GM23338 (cell line): ENCODE data around the gene PPM1H. TPM values are rescaled to one million over a fixed set of nuclear protein-coding genes. Genes with fewer than 3 reads are reported as not detected.

Experiments used
- ATAC-seq: fragments of 200-7000 bp; cut with Tn5 transposase; 3 replicates; pipeline ENCODE4 v1.9.1; 2020
- DNase-seq: peaks from one replicate; pipeline ENCODE4 v3.0.0-alpha.2; 2015; ENCODE audit warnings: low spot score
- H2AFZ ChIP-seq: fragments of 200-600 bp; sonication (generic); 2 replicates; pipeline ENCODE4 v1.8.0; 2016; ENCODE audit warnings: antibody characterized with exemption, mild to moderate bottlenecking, moderate library complexity
- H3F3A ChIP-seq: fragments of 200-600 bp; sonication (generic); replicated peaks from 2 replicates; pipeline ENCODE4 v1.8.0; 2017; ENCODE audit warnings: antibody characterized with exemption, mixed run types, low read depth
- H3K27ac ChIP-seq: fragments of 200-600 bp; sonication (generic); 2 replicates; pipeline ENCODE4 v1.6.1; 2016; ENCODE audit warnings: low read depth
- H3K27me3 ChIP-seq: fragments of 200-600 bp; sonication (generic); 2 replicates; pipeline ENCODE4 v1.8.0; 2016; ENCODE audit warnings: mild to moderate bottlenecking, mixed run types, moderate library complexity; ENCODE audit not compliant: insufficient read depth
- H3K36me3 ChIP-seq: fragments of 200-600 bp; sonication (generic); 2 replicates; pipeline ENCODE4 v1.8.0; 2016; ENCODE audit warnings: mild to moderate bottlenecking; ENCODE audit not compliant: insufficient read depth
- H3K4me1 ChIP-seq: fragments of 200-600 bp; sonication (generic); 2 replicates; pipeline ENCODE4 v1.8.0; 2016; ENCODE audit warnings: mild to moderate bottlenecking, moderate library complexity; ENCODE audit not compliant: insufficient read depth
- H3K4me2 ChIP-seq: fragments of 200-600 bp; sonication (generic); 2 replicates; pipeline ENCODE4 v1.7.1; 2017; ENCODE audit warnings: mixed run types
- H3K4me3 ChIP-seq: fragments of 200-600 bp; sonication (generic); 2 replicates; pipeline ENCODE4 v1.6.1; 2016; ENCODE audit warnings: mixed run types
- H3K79me2 ChIP-seq: fragments of 200-600 bp; sonication (generic); replicated peaks from 2 replicates; pipeline ENCODE4 v1.8.0; 2017; ENCODE audit warnings: mild to moderate bottlenecking; ENCODE audit not compliant: insufficient read depth
- H3K9me2 ChIP-seq: fragments of 200-600 bp; sonication (generic); 2 replicates; pipeline ENCODE4 v1.8.0; 2017; ENCODE audit not compliant: insufficient read depth
- H4K20me1 ChIP-seq: fragments of 200-600 bp; sonication (generic); replicated peaks from 2 replicates; pipeline ENCODE4 v1.8.0; 2017; ENCODE audit warnings: mild to moderate bottlenecking; ENCODE audit not compliant: insufficient read depth
- H3K27ac Mint-ChIP-seq: 2 replicates; pipeline ENCODE4 v1.8.0; 2020; ENCODE audit warnings: inconsistent platforms, mild to moderate bottlenecking, moderate library complexity, mixed read lengths
- H3K27me3 Mint-ChIP-seq: 3 replicates; pipeline ENCODE4 v1.8.0; 2022; ENCODE audit warnings: low read depth, mild to moderate bottlenecking, moderate library complexity, mixed read lengths, inconsistent platforms; ENCODE audit not compliant: insufficient read depth, poor library complexity
- H3K36me3 Mint-ChIP-seq: 3 replicates; pipeline ENCODE4 v1.8.0; 2021; ENCODE audit warnings: low read depth, mild to moderate bottlenecking, inconsistent platforms, moderate library complexity, mixed read lengths
- H3K4me1 Mint-ChIP-seq: 3 replicates; pipeline ENCODE4 v1.8.0; 2020; ENCODE audit warnings: mild to moderate bottlenecking, inconsistent platforms, mixed read lengths
- H3K4me3 Mint-ChIP-seq: 3 replicates; pipeline ENCODE4 v1.8.0; 2021; ENCODE audit warnings: moderate library complexity, mild to moderate bottlenecking, inconsistent platforms, mixed read lengths
- H3K9me3 Mint-ChIP-seq: 3 replicates; pipeline ENCODE4 v1.8.0; 2020; ENCODE audit warnings: moderate library complexity, mild to moderate bottlenecking, inconsistent platforms, mixed read lengths
- CREB1 ChIP-seq: fragments of 250-450 bp; sonication (Bioruptor Pico); IDR thresholded peaks from 2 replicates; pipeline ENCODE4 v1.5.0; 2020; ENCODE audit warnings: low read depth, mild to moderate bottlenecking, moderate library complexity
- EZH2 ChIP-seq: fragments of 200-600 bp; sonication (generic); IDR thresholded peaks from one replicate; pipeline ENCODE4 v1.8.0; 2017; ENCODE audit warnings: antibody characterized with exemption, mild to moderate bottlenecking, low read depth; ENCODE audit not compliant: unreplicated experiment
- EZH2phosphoT487 ChIP-seq: fragments of 200-600 bp; sonication (generic); IDR thresholded peaks from one replicate; pipeline ENCODE4 v1.8.1; 2018; ENCODE audit warnings: antibody characterized with exemption; ENCODE audit not compliant: unreplicated experiment
- JUNB ChIP-seq: IDR thresholded peaks from one replicate; pipeline ENCODE4 v1.6.1; 2016; ENCODE audit warnings: antibody characterized with exemption; ENCODE audit not compliant: unreplicated experiment
- NANOG ChIP-seq: IDR thresholded peaks from 2 replicates; pipeline ENCODE4 v1.6.1; 2016; ENCODE audit warnings: antibody characterized with exemption, borderline replicate concordance
- STAT1 ChIP-seq: IDR thresholded peaks from one replicate; pipeline ENCODE4 v1.6.1; 2016; ENCODE audit warnings: antibody characterized with exemption; ENCODE audit not compliant: unreplicated experiment
- ZNF331 ChIP-seq: fragments of 250-450 bp; sonication (Bioruptor Pico); IDR thresholded peaks from 2 replicates; pipeline ENCODE4 v1.5.0; 2020; ENCODE audit warnings: low read depth, mild to moderate bottlenecking, moderate library complexity
- polyA plus RNA-seq: library from polyadenylated mRNA; unstranded; fragments of >200 nt; fragmentation: Nextera tagmentation; extraction: Ambion mirVana; gene quantifications from 2 replicates; pipeline ENCODE4 v1.2.1, GENCODE V29; 2016
- total RNA-seq: library from RNA; depleted of rRNA; stranded (reverse); fragments of >200 nt; shearing (Covaris generic); gene quantifications from 2 replicates; pipeline ENCODE4 v1.2.3, GENCODE V29; 2014
- TF ChIP-seq, protein P1 (sequence below): IDR thresholded peaks from 2 replicates; pipeline ENCODE4 v1.6.1; 2016; ENCODE audit warnings: antibody characterized with exemption
- TF ChIP-seq, protein P2 (sequence below): fragments of 250-450 bp; sonication (Bioruptor Pico); IDR thresholded peaks from 2 replicates; pipeline ENCODE4 v1.5.0; 2020; ENCODE audit warnings: mild to moderate bottlenecking, moderate library complexity
- TF ChIP-seq, protein P3 (sequence below): IDR thresholded peaks from one replicate; pipeline ENCODE4 v1.6.1; 2018; ENCODE audit warnings: antibody characterized with exemption; ENCODE audit not compliant: unreplicated experiment

The PPM1H gene
- total and polyA plus RNA-seq, 2 experiments from 2014 or later, result 11.4 to 41.2 TPM

GRCh38 chr12:62698701-62699101 is 236.2 kb downstream of the PPM1H start:
- peaks cover 8% of the 10 kb centered on the region for H3K27me3 Mint-ChIP-seq
- no peak overlapping the region for H2AFZ ChIP-seq
- DNase-seq (no peak), ATAC-seq (no peak)
- no peak overlapping the region for H3K27ac Mint-ChIP-seq
- H3K27me3 ChIP-seq, result no peaks in the 10 kb centered on the region
- peaks cover 31% of the 10 kb centered on the region for H3K4me1 ChIP-seq
- no peaks in the 10 kb centered on the region for H4K20me1 ChIP-seq
- peaks cover 19% of the 10 kb centered on the region for H3K4me1 Mint-ChIP-seq
- H3K9me3 Mint-ChIP-seq, result no peaks in the 10 kb centered on the region
- H3K4me3 Mint-ChIP-seq, result no peak overlapping the region
- TF ChIP-seq ZNF331 (CRISPR knock-in tag), result no peak
- TF ChIP-seq NANOG, result no peak
- TF ChIP-seq, protein P1, sequence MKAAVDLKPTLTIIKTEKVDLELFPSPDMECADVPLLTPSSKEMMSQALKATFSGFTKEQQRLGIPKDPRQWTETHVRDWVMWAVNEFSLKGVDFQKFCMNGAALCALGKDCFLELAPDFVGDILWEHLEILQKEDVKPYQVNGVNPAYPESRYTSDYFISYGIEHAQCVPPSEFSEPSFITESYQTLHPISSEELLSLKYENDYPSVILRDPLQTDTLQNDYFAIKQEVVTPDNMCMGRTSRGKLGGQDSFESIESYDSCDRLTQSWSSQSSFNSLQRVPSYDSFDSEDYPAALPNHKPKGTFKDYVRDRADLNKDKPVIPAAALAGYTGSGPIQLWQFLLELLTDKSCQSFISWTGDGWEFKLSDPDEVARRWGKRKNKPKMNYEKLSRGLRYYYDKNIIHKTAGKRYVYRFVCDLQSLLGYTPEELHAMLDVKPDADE, result no peak
- no peak for TF ChIP-seq EZH2
- no peak for TF ChIP-seq CREB1 (CRISPR knock-in tag)
- no peak overlapping the region for H3K4me2 ChIP-seq
- H3K4me3 ChIP-seq, result no peak overlapping the region
- peaks cover 21% of the 10 kb centered on the region; the same call in 1 of the 2 replicates for H3K9me2 ChIP-seq
- H3K79me2 ChIP-seq, result no peaks in the 10 kb centered on the region
- H3K36me3 ChIP-seq, result no peaks in the 10 kb centered on the region
- no peaks in the 10 kb centered on the region; the same call in none of the 2 replicates for H3F3A ChIP-seq
- H3K36me3 Mint-ChIP-seq, result peaks cover 7% of the 10 kb centered on the region; the same call in 2 of the 3 replicates
- no peak overlapping the region for H3K27ac ChIP-seq

DNA sequence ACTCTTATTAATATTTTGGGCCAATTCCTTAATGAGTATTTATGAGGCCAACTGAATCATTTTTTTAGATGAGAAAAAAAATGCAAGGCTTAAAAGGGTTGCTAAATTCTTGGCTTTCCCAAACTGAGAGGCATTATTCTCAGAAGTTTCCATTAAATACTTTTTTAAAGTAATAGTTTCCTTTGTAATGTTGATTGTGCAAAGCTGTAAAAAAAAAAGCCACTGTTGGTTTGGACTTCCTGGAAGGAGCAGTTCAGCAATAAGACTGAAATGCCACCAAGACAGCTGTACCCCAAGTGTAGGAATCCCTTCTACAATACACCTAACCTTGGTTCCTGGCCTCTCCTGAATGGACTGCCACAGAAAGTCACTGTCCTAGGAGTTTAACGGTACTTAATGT is 237.1 kb downstream of the PPM1H start:
- H3F3A ChIP-seq, result no peaks in the 10 kb centered on the region; the same call in none of the 2 replicates
- DNase-seq (no peak), ATAC-seq (no peak)
- peaks cover 14% of the 10 kb centered on the region for H3K36me3 Mint-ChIP-seq
- H3K36me3 ChIP-seq, result no peaks in the 10 kb centered on the region; the same call in 1 of the 2 replicates
- H3K4me2 ChIP-seq, result no peak overlapping the region
- H3K4me1 ChIP-seq, result peaks cover 23% of the 10 kb centered on the region
- peaks cover 3% of the 10 kb centered on the region for H3K27me3 Mint-ChIP-seq
- H3K27ac ChIP-seq, result no peak overlapping the region
- no peak overlapping the region for H3K4me3 Mint-ChIP-seq
- no peaks in the 10 kb centered on the region for H3K27me3 ChIP-seq
- H2AFZ ChIP-seq, result no peak overlapping the region
- H3K79me2 ChIP-seq, result no peaks in the 10 kb centered on the region
- H3K27ac Mint-ChIP-seq, result no peak overlapping the region
- H3K4me3 ChIP-seq, result no peak overlapping the region
- H3K9me2 ChIP-seq, result peaks cover 21% of the 10 kb centered on the region; the same call in 1 of the 2 replicates
- no peaks in the 10 kb centered on the region for H3K9me3 Mint-ChIP-seq
- H4K20me1 ChIP-seq, result no peaks in the 10 kb centered on the region
- H3K4me1 Mint-ChIP-seq, result peaks cover 11% of the 10 kb centered on the region
- TF ChIP-seq, protein P2, sequence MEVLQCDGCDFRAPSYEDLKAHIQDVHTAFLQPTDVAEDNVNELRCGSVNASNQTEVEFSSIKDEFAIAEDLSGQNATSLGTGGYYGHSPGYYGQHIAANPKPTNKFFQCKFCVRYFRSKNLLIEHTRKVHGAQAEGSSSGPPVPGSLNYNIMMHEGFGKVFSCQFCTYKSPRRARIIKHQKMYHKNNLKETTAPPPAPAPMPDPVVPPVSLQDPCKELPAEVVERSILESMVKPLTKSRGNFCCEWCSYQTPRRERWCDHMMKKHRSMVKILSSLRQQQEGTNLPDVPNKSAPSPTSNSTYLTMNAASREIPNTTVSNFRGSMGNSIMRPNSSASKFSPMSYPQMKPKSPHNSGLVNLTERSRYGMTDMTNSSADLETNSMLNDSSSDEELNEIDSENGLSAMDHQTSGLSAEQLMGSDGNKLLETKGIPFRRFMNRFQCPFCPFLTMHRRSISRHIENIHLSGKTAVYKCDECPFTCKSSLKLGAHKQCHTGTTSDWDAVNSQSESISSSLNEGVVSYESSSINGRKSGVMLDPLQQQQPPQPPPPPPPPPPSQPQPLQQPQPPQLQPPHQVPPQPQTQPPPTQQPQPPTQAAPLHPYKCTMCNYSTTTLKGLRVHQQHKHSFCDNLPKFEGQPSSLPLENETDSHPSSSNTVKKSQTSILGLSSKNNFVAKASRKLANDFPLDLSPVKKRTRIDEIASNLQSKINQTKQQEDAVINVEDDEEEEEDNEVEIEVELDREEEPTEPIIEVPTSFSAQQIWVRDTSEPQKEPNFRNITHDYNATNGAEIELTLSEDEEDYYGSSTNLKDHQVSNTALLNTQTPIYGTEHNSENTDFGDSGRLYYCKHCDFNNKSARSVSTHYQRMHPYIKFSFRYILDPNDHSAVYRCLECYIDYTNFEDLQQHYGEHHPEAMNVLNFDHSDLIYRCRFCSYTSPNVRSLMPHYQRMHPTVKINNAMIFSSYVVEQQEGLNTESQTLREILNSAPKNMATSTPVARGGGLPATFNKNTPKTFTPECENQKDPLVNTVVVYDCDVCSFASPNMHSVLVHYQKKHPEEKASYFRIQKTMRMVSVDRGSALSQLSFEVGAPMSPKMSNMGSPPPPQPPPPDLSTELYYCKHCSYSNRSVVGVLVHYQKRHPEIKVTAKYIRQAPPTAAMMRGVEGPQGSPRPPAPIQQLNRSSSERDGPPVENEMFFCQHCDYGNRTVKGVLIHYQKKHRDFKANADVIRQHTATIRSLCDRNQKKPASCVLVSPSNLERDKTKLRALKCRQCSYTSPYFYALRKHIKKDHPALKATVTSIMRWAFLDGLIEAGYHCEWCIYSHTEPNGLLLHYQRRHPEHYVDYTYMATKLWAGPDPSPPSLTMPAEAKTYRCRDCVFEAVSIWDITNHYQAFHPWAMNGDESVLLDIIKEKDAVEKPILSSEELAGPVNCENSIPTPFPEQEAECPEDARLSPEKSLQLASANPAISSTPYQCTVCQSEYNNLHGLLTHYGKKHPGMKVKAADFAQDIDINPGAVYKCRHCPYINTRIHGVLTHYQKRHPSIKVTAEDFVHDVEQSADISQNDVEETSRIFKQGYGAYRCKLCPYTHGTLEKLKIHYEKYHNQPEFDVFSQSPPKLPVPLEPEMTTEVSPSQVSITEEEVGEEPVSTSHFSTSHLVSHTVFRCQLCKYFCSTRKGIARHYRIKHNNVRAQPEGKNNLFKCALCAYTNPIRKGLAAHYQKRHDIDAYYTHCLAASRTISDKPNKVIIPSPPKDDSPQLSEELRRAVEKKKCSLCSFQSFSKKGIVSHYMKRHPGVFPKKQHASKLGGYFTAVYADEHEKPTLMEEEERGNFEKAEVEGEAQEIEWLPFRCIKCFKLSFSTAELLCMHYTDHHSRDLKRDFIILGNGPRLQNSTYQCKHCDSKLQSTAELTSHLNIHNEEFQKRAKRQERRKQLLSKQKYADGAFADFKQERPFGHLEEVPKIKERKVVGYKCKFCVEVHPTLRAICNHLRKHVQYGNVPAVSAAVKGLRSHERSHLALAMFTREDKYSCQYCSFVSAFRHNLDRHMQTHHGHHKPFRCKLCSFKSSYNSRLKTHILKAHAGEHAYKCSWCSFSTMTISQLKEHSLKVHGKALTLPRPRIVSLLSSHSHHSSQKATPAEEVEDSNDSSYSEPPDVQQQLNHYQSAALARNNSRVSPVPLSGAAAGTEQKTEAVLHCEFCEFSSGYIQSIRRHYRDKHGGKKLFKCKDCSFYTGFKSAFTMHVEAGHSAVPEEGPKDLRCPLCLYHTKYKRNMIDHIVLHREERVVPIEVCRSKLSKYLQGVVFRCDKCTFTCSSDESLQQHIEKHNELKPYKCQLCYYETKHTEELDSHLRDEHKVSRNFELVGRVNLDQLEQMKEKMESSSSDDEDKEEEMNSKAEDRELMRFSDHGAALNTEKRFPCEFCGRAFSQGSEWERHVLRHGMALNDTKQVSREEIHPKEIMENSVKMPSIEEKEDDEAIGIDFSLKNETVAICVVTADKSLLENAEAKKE (CRISPR knock-in tag), result no peak
- TF ChIP-seq, protein P3, sequence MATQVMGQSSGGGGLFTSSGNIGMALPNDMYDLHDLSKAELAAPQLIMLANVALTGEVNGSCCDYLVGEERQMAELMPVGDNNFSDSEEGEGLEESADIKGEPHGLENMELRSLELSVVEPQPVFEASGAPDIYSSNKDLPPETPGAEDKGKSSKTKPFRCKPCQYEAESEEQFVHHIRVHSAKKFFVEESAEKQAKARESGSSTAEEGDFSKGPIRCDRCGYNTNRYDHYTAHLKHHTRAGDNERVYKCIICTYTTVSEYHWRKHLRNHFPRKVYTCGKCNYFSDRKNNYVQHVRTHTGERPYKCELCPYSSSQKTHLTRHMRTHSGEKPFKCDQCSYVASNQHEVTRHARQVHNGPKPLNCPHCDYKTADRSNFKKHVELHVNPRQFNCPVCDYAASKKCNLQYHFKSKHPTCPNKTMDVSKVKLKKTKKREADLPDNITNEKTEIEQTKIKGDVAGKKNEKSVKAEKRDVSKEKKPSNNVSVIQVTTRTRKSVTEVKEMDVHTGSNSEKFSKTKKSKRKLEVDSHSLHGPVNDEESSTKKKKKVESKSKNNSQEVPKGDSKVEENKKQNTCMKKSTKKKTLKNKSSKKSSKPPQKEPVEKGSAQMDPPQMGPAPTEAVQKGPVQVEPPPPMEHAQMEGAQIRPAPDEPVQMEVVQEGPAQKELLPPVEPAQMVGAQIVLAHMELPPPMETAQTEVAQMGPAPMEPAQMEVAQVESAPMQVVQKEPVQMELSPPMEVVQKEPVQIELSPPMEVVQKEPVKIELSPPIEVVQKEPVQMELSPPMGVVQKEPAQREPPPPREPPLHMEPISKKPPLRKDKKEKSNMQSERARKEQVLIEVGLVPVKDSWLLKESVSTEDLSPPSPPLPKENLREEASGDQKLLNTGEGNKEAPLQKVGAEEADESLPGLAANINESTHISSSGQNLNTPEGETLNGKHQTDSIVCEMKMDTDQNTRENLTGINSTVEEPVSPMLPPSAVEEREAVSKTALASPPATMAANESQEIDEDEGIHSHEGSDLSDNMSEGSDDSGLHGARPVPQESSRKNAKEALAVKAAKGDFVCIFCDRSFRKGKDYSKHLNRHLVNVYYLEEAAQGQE, result no peak
- TF ChIP-seq JUNB (no peak), EZH2phosphoT487 (no peak), EZH2 (no peak), STAT1 (no peak)
- TF ChIP-seq, protein P1, result no peak
